Stimulated activated CD4-positive, alpha-beta T cell treated with anti-CD3 and anti-CD28 coated beads, Interleukin-15, amount 100 ng/mL, for 1 hour (primary cell): ENCODE measurements around the gene EZR.

Experiments used
- DNase-seq, 2 donors: peaks; one replicate each; pipeline ENCODE4 v3.0.0-alpha.2; 2020; ENCODE audit warnings: low read depth in 1 of 2, low spot score in 1 of 2

Gene EZR

GRCh38 chr6:158778005-158778527 lies 41.1 kb downstream of the EZR start:
- DNase-seq, result no peak

GRCh38 chr6:158777510-158777909 lies 41.7 kb downstream of the EZR start:
- no peak for DNase-seq

GRCh38 chr6:158776737-158777136 lies 42.4 kb downstream of the EZR start:
- no peak for DNase-seq

- no peak for DNase-seq
Observed at GRCh38 chr6:158775832-158776231, 43.3 kb downstream of the EZR start.

GRCh38 chr6:158774717-158775449 lies 44.3 kb downstream of the EZR start:
- DNase-seq, result no peak

- no peak for DNase-seq
Observed at GRCh38 chr6:158773581-158774449, 45.4 kb downstream of the EZR start.

- no peak for DNase-seq
Observed at GRCh38 chr6:158772851-158773371, 46.3 kb downstream of the EZR start.

- DNase-seq, result no peak
Observed at GRCh38 chr6:158772172-158772571, 47.0 kb downstream of the EZR start.

- DNase-seq, result no peak
Observed at GRCh38 chr6:158771399-158772152, 47.6 kb downstream of the EZR start.

- no peak for DNase-seq
Observed at GRCh38 chr6:158770533-158771330, 48.4 kb downstream of the EZR start.

GRCh38 chr6:158769771-158770432 lies 49.3 kb downstream of the EZR start:
- no peak for DNase-seq

- no peak for DNase-seq
Observed at GRCh38 chr6:158769234-158769770, 49.9 kb downstream of the EZR start.

- no peak for DNase-seq
Observed at GRCh38 chr6:158768436-158768835, 50.7 kb downstream of the EZR start.

GRCh38 chr6:158767709-158768108 lies 51.5 kb downstream of the EZR start:
- DNase-seq, result no peak

GRCh38 chr6:158766621-158767455 lies 52.3 kb downstream of the EZR start:
- no peak for DNase-seq

- no peak for DNase-seq
Observed at GRCh38 chr6:158765499-158766068, 53.6 kb downstream of the EZR start.

- DNase-seq, result no peak
Observed at GRCh38 chr6:158764926-158765325, 54.2 kb downstream of the EZR start.

GRCh38 chr6:158764183-158764849 lies 54.9 kb downstream of the EZR start:
- DNase-seq, result no peak
